SH-SY5Y (cell line): ENCODE data around the gene HLA-A.

Source experiments
- GATA2 ChIP-seq: IDR thresholded peaks from 2 replicates; pipeline ENCODE4 v1.6.1; 2011; ENCODE audit warnings: mild to moderate bottlenecking, low read depth, low read length
- GATA3 ChIP-seq: IDR thresholded peaks from 2 replicates; pipeline ENCODE4 v1.6.1; 2011; ENCODE audit warnings: low read depth, mild to moderate bottlenecking, low read length, moderate library complexity

DNA sequence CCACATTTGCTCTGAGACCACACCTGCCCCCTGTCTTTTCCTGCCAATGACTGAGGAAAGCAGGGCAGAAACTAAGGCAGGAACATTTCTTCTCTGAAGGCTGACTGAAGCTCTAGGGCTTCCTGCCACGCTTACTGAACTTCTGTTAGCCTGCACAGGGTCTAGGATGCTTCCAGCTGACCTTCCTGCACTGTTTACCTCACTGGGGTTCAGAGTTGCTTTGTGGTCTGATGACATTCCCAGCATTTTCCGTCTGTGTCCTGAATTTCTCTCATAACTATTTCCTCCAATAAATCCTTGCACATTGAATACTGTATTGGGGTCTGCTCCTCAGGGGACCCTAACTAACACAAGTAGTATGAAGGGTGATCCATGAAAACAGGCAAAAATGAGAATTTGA lies 29.5 kb upstream of the HLA-A start:
- TF ChIP-seq GATA3 (no peak), GATA2 (no peak)
